Measurements from ENCODE around the gene STON1. TPM values are rescaled to one million over a fixed set of nuclear protein-coding genes. Genes with fewer than 3 reads are reported as not detected.
"Not testable (repeated sequence)": the region's sequence is repeated elsewhere in the genome, so short reads cannot be mapped to it uniquely, and the experiment has no call there.

STON1 gene
- total RNA-seq, 2 donors from 2014 or later, result 34.0 to 48.7 TPM

DNA sequence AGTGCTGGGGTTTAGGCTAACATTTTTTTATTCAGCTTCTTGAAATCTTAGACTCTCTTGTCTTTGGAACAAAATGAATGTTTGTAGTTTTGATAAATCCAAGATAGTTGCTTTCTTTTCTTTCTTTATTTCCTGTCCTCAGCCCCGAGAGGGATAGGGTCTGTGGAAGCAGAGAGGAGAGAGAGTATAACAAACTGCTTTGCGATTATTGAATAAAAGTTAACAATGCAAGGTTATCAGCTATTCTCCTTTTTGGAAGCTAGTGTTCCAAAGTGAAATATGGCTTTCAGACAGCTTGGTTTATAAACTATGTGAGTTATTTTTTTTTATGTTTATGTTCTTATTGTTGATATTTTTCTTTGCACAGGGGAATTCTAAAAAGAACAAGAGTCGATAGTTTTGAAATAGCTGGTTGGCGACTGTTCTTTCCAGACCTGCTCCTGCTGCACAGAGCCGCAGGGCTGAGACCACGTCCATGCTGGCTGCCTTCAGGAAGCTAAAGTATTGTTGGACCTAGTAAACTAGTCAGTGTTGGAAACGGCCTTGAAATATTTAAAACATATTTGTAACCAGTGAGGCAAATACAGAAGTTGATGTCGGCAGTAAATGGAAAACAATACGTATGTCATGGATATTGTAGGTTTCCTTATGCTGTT lies 15.5 kb upstream of the STON1 start:
- H3K27ac ChIP-seq, result peak overlapping the region in 1 of 2 donors; percentile 42
- no peak for DNase-seq (ENCODE audit: low spot score)
- 63% methylated on average over 9 of the region's 9 CpGs for WGBS

DNA sequence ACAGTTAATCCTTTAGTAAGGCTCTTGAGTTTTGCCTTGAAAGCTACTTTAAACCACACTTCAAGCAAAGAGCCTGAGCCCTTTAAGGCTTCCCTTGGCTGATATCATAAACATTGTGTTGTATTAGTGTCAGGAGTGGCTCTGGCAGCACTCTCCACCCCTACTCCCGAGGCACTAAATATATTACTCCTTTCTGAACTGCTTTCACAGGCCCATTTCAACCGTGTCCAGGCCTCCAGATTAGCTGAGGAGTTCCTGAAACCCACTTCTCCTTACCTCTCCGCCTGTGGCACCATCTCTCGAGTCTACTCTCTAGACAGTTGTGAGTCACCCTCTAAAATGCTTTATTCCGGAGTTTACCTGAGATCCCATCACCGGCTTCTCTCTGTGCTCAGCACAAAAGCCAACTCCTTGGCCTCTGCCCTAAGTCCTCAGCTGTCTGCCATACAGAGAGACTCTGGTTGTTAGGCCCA lies 14.4 kb upstream of the STON1 start:
- DNase-seq (ENCODE audit: low spot score), result no peak
- Histone ChIP-seq H3K27me3 (replicated peaks; ENCODE audit: insufficient read depth) (no peaks in the 10 kb centered on the region), H3K36me3 (no peaks in the 10 kb centered on the region), H3K4me1 (replicated peaks) (no peaks in the 10 kb centered on the region), H3K9me3 (no peaks in the 10 kb centered on the region), H3K27ac (peak overlapping the region; percentile 40 to 42), H3K4me3 (no peak overlapping the region)
- 57% methylated on average over 6 of the region's 6 CpGs for WGBS
- no peak for TF ChIP-seq POLR2A (IDR thresholded peaks at IDR 0.05)
- no peak for TF ChIP-seq POLR2AphosphoS5 (IDR thresholded peaks at IDR 0.05)
- TF ChIP-seq, protein P1, sequence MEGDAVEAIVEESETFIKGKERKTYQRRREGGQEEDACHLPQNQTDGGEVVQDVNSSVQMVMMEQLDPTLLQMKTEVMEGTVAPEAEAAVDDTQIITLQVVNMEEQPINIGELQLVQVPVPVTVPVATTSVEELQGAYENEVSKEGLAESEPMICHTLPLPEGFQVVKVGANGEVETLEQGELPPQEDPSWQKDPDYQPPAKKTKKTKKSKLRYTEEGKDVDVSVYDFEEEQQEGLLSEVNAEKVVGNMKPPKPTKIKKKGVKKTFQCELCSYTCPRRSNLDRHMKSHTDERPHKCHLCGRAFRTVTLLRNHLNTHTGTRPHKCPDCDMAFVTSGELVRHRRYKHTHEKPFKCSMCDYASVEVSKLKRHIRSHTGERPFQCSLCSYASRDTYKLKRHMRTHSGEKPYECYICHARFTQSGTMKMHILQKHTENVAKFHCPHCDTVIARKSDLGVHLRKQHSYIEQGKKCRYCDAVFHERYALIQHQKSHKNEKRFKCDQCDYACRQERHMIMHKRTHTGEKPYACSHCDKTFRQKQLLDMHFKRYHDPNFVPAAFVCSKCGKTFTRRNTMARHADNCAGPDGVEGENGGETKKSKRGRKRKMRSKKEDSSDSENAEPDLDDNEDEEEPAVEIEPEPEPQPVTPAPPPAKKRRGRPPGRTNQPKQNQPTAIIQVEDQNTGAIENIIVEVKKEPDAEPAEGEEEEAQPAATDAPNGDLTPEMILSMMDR (IDR thresholded peaks at IDR 0.05), result no peak
- intact Hi-C loops (cut with DNase I), result no loop called here

More for the DNA sequence above, 15.5 kb upstream of the STON1 start:
- intact Hi-C loops (cut with DNase I), result loop anchor here (5.0 kb wide), 1 partner anchor 37 kb away; no protein-coding TSS in a partner anchor
- H3K4me3 ChIP-seq, result no peak overlapping the region
- H3K9me3 ChIP-seq, result no peaks in the 10 kb centered on the region
- H3K4me1 ChIP-seq (replicated peaks), result peaks cover 2% of the 10 kb centered on the region
- H3K36me3 ChIP-seq, result no peaks in the 10 kb centered on the region
- H3K27me3 ChIP-seq (replicated peaks; ENCODE audit: insufficient read depth), result no peaks in the 10 kb centered on the region
- TF ChIP-seq POLR2AphosphoS5 (IDR thresholded peaks at IDR 0.05), result no peak
- TF ChIP-seq POLR2A (IDR thresholded peaks at IDR 0.05), result no peak
- TF ChIP-seq, protein P1 (IDR thresholded peaks at IDR 0.05), result no peak

DNA sequence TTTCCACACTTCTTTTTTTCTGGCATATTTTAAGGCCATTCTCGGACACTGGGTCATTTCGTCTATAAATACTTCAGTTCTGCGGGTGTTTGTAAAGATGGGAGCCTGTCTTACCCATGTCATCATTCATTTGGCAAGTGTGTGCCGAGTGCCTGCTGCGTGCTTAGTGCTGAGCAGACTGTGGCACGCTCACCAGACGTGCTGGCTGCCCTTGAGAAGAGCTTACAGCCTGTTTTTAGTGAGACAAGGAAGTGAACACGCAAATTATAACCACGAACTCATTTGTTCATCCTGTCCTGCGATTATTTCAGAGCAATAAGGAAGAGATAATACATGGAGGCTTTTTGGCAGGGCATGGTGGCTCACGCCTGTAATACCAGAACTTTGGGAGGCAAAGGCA lies 10.4 kb upstream of the STON1 start:
- no peaks in the 10 kb centered on the region for H3K36me3 ChIP-seq
- H3K4me3 ChIP-seq, result no peak overlapping the region
- H3K27ac ChIP-seq, result no peak overlapping the region
- H3K27me3 ChIP-seq (replicated peaks; ENCODE audit: insufficient read depth), result no peaks in the 10 kb centered on the region
- TF ChIP-seq, protein P1 (IDR thresholded peaks at IDR 0.05), result no peak
- no peak for TF ChIP-seq POLR2AphosphoS5 (IDR thresholded peaks at IDR 0.05)
- no peak for TF ChIP-seq POLR2A (IDR thresholded peaks at IDR 0.05)
- intact Hi-C loops (cut with DNase I), result no loop called here
- 79% methylated on average over 11 of the region's 11 CpGs for WGBS
- H3K4me1 ChIP-seq (replicated peaks), result no peaks in the 10 kb centered on the region
- no peak for DNase-seq (ENCODE audit: low spot score)
- H3K9me3 ChIP-seq, result no peaks in the 10 kb centered on the region

DNA sequence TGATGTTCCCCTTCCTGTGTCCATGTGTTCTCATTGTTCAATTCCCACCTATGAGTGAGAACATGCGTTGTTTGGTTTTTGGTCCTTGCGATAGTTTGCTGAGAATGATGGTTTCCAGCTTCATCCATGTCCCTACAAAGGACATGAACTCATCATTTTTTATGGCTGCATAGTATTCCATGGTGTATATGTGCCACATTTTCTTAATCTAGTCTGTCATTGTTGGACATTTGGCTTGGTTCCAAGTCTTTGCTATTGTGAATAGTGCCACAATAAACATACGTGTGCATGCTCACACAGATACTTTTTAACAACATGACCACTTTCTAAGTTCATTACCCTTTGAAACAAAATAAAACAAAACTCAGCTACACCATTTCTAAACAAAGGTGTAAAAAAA lies 5.2 kb upstream of the STON1 start:
- H3K9me3 ChIP-seq; DNase-seq (ENCODE audit: low spot score); H3K4me3 ChIP-seq; H3K27me3 ChIP-seq (replicated peaks; ENCODE audit: insufficient read depth); H3K36me3 ChIP-seq; H3K4me1 ChIP-seq (replicated peaks): not testable (repeated sequence)
- peak overlapping the region; percentile 65 to 96 for H3K27ac ChIP-seq
- 70% methylated on average over 3 of the region's 3 CpGs for WGBS
- intact Hi-C loops (cut with DNase I), result loop anchor here (5.0 kb wide), 1 partner anchor 42 kb away; no protein-coding TSS in a partner anchor

DNA sequence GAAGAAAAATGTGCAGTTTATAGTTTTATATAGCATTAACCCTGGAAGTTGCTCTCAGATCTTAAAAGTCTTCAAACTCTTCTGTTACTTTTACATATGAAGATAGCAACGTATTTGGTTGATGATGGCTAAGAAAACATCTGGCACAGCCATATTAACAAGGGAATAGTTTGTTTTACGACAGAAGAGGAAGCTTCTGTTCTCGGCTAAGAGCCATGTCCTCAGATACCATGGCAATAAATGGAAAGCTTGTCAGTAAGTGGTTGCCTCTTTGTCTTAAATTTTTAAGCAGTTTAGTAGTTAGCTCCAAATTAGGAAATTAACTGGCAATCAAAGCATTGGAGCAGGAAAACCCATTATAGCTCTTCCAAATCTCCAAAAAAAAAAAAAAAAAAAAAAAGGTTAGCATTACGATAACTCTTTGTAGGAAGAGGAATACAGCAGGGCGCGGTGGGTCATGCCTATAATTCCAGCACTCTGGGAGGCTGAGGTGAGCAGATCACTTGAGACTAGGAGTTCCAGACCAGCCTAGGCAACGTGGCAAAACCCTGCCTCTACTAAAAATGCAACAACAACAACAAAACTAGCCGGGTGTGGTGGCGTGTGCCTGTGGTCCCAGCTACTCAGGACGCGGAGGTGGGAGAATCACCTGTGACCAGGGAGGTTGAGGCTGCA lies 4.5 kb upstream of the STON1 start:
- Histone ChIP-seq H3K9me3 (no peaks in the 10 kb centered on the region), H3K4me1 (replicated peaks) (no peaks in the 10 kb centered on the region), H3K27me3 (replicated peaks; ENCODE audit: insufficient read depth) (no peaks in the 10 kb centered on the region), H3K27ac (peak overlapping the region; percentile 65 to 96), H3K4me3 (no peak overlapping the region), H3K36me3 (no peaks in the 10 kb centered on the region)
- DNase-seq (ENCODE audit: low spot score), result peak; percentile 71
- TF ChIP-seq POLR2A (IDR thresholded peaks at IDR 0.05), result no peak
- TF ChIP-seq, protein P1 (IDR thresholded peaks at IDR 0.05), result no peak
- peak; percentile 93 for TF ChIP-seq POLR2AphosphoS5 (IDR thresholded peaks at IDR 0.05)
- 34% methylated on average over 11 of the region's 11 CpGs for WGBS
- intact Hi-C loops (cut with DNase I), result loop anchor here (5.0 kb wide), 1 partner anchor 43 kb away; no protein-coding TSS in a partner anchor

All from prostate gland (tissue), 2 donors.